Measurements from ENCODE around the gene UPK3A. TPM values are rescaled to one million over a fixed set of nuclear protein-coding genes. Genes with fewer than 3 reads are reported as not detected.

The UPK3A gene
- polyA plus RNA-seq, 1 donor from 2014 or later: not detected

DNA sequence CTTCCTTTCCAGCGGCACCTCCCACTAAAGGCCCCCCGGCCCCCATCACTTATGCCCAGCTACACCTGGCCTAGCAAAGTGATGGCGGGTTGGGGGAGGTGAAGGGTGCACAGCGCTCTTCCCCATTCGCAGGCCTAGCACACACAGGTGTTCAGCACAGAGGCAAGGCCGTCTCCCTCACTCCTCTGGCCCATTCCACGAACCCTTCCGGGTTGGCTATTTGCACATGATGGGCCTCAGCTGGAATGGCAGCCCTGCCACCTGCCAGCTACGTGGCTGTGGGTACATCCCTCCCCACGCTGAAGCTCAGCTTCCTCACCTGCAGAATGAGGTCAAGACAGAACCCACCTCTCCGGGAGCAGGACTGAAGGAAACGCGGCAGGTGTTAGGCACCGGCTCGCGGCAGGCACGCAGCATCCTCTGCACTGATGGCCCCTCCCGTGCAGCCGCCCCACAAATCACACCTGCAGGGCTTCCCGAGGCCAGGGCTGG, 48.9 kb upstream of the UPK3A start:
- H3K9me2 ChIP-seq (ENCODE audit: insufficient read depth, low read length): no peaks in the 10 kb centered on the region
- H3K9me3 ChIP-seq (ENCODE audit: low read length): no peaks in the 10 kb centered on the region
- H4K20me1 ChIP-seq (ENCODE audit: insufficient read depth): peaks cover 20% of the 10 kb centered on the region
- TF ChIP-seq POLR2AphosphoS5 (IDR thresholded peaks at IDR 0.05) (no peak), SMC3 (conservative IDR thresholded peaks at IDR 0.05; ENCODE audit: poor library complexity) (no peak), EP300 (conservative IDR thresholded peaks at IDR 0.05; ENCODE audit: poor library complexity, severe bottlenecking) (no peak), EZH2 (IDR thresholded peaks at IDR 0.05; ENCODE audit: borderline replicate concordance, insufficient read depth, low read length, poor library complexity, severe bottlenecking) (no peak), RAD21 (conservative IDR thresholded peaks at IDR 0.05) (no peak), TAF1 (IDR thresholded peaks at IDR 0.05; ENCODE audit: low read depth) (no peak), MXI1 (conservative IDR thresholded peaks at IDR 0.05; ENCODE audit: poor library complexity, severe bottlenecking) (no peak), CTCF (IDR thresholded peaks at IDR 0.05; ENCODE audit: poor library complexity, severe bottlenecking) (no peak)
- TF ChIP-seq, protein P1, sequence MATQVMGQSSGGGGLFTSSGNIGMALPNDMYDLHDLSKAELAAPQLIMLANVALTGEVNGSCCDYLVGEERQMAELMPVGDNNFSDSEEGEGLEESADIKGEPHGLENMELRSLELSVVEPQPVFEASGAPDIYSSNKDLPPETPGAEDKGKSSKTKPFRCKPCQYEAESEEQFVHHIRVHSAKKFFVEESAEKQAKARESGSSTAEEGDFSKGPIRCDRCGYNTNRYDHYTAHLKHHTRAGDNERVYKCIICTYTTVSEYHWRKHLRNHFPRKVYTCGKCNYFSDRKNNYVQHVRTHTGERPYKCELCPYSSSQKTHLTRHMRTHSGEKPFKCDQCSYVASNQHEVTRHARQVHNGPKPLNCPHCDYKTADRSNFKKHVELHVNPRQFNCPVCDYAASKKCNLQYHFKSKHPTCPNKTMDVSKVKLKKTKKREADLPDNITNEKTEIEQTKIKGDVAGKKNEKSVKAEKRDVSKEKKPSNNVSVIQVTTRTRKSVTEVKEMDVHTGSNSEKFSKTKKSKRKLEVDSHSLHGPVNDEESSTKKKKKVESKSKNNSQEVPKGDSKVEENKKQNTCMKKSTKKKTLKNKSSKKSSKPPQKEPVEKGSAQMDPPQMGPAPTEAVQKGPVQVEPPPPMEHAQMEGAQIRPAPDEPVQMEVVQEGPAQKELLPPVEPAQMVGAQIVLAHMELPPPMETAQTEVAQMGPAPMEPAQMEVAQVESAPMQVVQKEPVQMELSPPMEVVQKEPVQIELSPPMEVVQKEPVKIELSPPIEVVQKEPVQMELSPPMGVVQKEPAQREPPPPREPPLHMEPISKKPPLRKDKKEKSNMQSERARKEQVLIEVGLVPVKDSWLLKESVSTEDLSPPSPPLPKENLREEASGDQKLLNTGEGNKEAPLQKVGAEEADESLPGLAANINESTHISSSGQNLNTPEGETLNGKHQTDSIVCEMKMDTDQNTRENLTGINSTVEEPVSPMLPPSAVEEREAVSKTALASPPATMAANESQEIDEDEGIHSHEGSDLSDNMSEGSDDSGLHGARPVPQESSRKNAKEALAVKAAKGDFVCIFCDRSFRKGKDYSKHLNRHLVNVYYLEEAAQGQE (IDR thresholded peaks at IDR 0.05; ENCODE audit: borderline replicate concordance): no peak
- H3K27me3 ChIP-seq (ENCODE audit: insufficient read depth, low read depth, low read length): no peaks in the 10 kb centered on the region
- H3K27ac ChIP-seq (ENCODE audit: low read length): no peak overlapping the region
- no peaks in the 10 kb centered on the region for H3K36me3 ChIP-seq (ENCODE audit: insufficient read depth, low read length)
- no peak overlapping the region for H3K4me3 ChIP-seq (ENCODE audit: low read length)
- peaks cover 52% of the 10 kb centered on the region for H3K79me2 ChIP-seq (replicated peaks; ENCODE audit: insufficient read depth, low read length)
- H3K4me2 ChIP-seq (ENCODE audit: low read length): no peak overlapping the region
- no peak overlapping the region for H3K9ac ChIP-seq (ENCODE audit: low read length)
- H3F3A ChIP-seq (ENCODE audit: insufficient read depth, low read length, poor library complexity, severe bottlenecking): no peaks in the 10 kb centered on the region
- no peak overlapping the region for H2AFZ ChIP-seq (ENCODE audit: low read depth, low read length)

- peak overlapping the region; percentile 6 for H3K4me3 ChIP-seq (ENCODE audit: low read length)
- no peaks in the 10 kb centered on the region for H3F3A ChIP-seq (ENCODE audit: insufficient read depth, low read length, poor library complexity, severe bottlenecking)
- H3K27me3 ChIP-seq (ENCODE audit: insufficient read depth, low read depth, low read length): no peaks in the 10 kb centered on the region
- no peak overlapping the region for H2AFZ ChIP-seq (ENCODE audit: low read depth, low read length)
- no peak overlapping the region for H3K4me2 ChIP-seq (ENCODE audit: low read length)
- no peaks in the 10 kb centered on the region for H3K9me3 ChIP-seq (ENCODE audit: low read length)
- H3K36me3 ChIP-seq (ENCODE audit: insufficient read depth, low read length): no peaks in the 10 kb centered on the region
- no peak overlapping the region for H3K27ac ChIP-seq (ENCODE audit: low read length)
- H3K9me2 ChIP-seq (ENCODE audit: insufficient read depth, low read length): no peaks in the 10 kb centered on the region
- H3K79me2 ChIP-seq (replicated peaks; ENCODE audit: insufficient read depth, low read length): peaks cover 52% of the 10 kb centered on the region
- peaks cover 20% of the 10 kb centered on the region for H4K20me1 ChIP-seq (ENCODE audit: insufficient read depth)
- H3K9ac ChIP-seq (ENCODE audit: low read length): no peak overlapping the region
- TF ChIP-seq CTCF (IDR thresholded peaks at IDR 0.05; ENCODE audit: poor library complexity, severe bottlenecking): no peak
- no peak for TF ChIP-seq EZH2 (IDR thresholded peaks at IDR 0.05; ENCODE audit: borderline replicate concordance, insufficient read depth, low read length, poor library complexity, severe bottlenecking)
- no peak for TF ChIP-seq SMC3 (conservative IDR thresholded peaks at IDR 0.05; ENCODE audit: poor library complexity)
- TF ChIP-seq, protein P1 (IDR thresholded peaks at IDR 0.05; ENCODE audit: borderline replicate concordance): no peak
These were observed 47.4 kb upstream of the UPK3A start for GRCh38 chr22:45237065-45237990.

Data from neural cell (in vitro differentiated cells).